Neuron (in vitro differentiated cells): Measurements from ENCODE around the gene EML3.
"Not testable (repeated sequence)": the region's sequence is repeated elsewhere in the genome, so short reads cannot be mapped to it uniquely, and the experiment has no call there.

Source experiments
- H2AFZ ChIP-seq: one replicate; pipeline ENCODE4 v1.6.1; 2013; ENCODE audit warnings: low read depth, mild to moderate bottlenecking, inconsistent platforms, low read length, moderate library complexity
- H3K27me3 ChIP-seq: one replicate; pipeline ENCODE4 v1.6.1; 2013; ENCODE audit warnings: low read length; ENCODE audit not compliant: insufficient read depth
- H3K36me3 ChIP-seq: one replicate; pipeline ENCODE4 v1.6.1; 2013; ENCODE audit warnings: low read length; ENCODE audit not compliant: insufficient read depth
- H3K4me1 ChIP-seq: one replicate; pipeline ENCODE4 v1.6.1; 2013; ENCODE audit warnings: low read length; ENCODE audit not compliant: insufficient read depth
- H3K4me3 ChIP-seq: 2 replicates; pipeline ENCODE4 v1.5.1; 2013; ENCODE audit warnings: mild to moderate bottlenecking, low read length, moderate library complexity
- H3K9me3 ChIP-seq: one replicate; pipeline ENCODE4 v1.6.1; 2013; ENCODE audit warnings: low read length

EML3 gene

DNA sequence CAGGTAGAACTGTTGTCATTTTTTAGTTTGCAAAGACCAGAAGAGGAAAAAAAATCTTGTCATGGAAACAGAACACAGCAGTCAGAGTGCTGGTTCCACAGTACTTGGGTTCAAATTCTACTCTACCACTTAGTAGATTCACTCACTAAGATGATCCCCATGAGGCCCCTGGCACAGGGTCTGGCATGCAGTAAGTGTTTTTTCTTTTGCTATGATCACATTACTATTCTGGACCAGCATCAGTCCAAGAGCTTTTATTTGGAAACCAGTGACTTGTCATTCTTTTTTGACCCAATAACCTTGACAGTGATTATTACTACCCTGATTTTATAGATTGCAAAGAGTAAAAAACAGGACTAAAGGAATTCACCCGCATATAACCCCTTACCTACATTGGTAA lies 43.0 kb downstream of the EML3 start:
- peaks cover 17% of the 10 kb centered on the region for H3K4me1 ChIP-seq
- H3K36me3 ChIP-seq: peaks cover 63% of the 10 kb centered on the region
- H3K27me3 ChIP-seq: no peaks in the 10 kb centered on the region
- no peak overlapping the region for H2AFZ ChIP-seq
- no peak overlapping the region for H3K4me3 ChIP-seq
- H3K9me3 ChIP-seq: no peaks in the 10 kb centered on the region

DNA sequence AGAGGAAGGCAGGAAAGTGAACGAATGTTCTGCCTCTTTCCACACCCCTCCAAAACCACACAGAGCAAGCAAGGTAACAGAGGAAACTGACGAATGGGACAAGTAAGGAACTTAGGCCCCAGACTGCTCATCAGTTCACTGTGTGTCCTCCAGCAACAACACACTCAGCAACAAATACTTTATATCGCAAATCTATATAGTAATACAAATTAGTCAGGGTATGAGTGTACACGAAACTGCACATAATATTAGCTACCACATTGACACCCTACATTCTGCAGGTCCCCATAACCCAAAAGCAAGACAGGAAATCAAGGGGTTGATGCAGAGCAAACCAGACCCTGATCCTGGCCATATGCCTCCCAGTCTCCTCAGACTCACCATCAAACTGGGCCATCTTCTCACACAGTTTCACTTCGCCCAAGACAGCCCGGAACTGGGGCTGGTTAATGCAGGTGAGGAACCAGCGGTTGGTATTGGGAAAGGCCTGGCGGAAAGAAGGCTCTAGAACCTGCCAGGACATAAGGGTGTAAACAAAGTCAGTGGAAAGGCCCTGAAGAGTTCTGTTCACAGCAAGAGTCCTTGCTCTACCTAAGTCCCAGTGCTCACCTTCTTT lies 45.4 kb downstream of the EML3 start:
- Histone ChIP-seq H3K4me1 (peaks cover 5% of the 10 kb centered on the region), H3K9me3 (no peaks in the 10 kb centered on the region), H3K4me3 (no peak overlapping the region), H3K27me3 (no peaks in the 10 kb centered on the region), H3K36me3 (peaks cover 79% of the 10 kb centered on the region), H2AFZ (no peak overlapping the region)

DNA sequence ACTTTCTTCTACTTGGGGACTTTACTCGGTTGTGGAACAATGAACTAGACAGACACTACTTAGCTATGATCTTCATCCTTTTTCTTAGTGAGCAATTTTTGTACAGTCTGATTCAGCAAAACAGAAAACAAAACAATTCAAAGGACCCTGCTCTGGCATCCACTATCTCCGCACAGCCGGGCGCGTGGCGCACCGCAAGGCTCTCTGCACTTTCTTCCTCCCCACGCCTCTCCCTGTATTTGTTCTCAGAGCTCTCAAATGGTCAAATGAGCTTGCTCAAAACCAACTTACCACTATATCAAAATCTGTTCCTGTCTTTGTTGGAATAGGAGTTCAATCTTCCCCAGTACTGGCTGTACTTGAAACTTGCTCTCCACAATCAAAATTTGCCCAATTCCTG lies 46.3 kb downstream of the EML3 start:
- Histone ChIP-seq H3K4me3 (no peak overlapping the region), H3K9me3 (no peaks in the 10 kb centered on the region), H3K4me1 (no peaks in the 10 kb centered on the region), H3K27me3 (no peaks in the 10 kb centered on the region), H3K36me3 (peaks cover 78% of the 10 kb centered on the region), H2AFZ (no peak overlapping the region)

DNA sequence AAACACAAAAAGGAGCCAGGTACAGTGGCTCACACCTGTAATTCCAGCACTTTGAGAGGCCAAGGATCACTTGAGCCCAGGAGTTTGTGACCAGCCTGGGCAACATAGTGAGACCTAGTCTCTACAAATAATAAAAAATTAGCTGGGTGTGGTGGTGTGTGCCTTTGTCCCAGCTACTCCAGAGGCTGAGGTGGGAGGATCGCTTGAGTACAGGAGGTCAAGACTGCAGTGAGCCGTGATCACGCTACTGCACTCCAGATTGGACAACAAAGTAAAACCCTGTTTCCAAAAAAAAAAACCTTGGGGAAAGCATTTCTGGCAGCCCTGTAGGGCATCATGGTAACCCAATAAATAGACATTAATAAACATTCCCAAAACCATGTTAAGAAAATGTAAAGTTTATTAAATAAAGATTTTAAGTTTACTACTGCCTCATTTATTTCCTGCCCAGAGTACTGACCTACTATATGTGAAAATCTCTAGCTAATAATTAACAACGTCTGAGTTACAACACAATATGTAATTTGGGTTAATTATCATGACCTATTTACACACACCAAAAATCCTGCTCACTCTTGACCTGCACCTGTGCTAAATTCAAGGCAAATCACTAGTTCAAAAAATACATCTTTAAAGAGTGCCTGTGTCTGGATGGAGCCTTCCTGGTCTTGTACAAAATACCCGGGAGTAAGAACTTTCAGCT lies 47.3 kb downstream of the EML3 start:
- Histone ChIP-seq H2AFZ (no peak overlapping the region), H3K27me3 (no peaks in the 10 kb centered on the region), H3K36me3 (peaks cover 76% of the 10 kb centered on the region)

GRCh38 chr11:62561677-62562230 lies 50.8 kb downstream of the EML3 start:
- not testable (repeated sequence) for H3K27me3 ChIP-seq, H3K4me1 ChIP-seq, H3K9me3 ChIP-seq, H2AFZ ChIP-seq, H3K4me3 ChIP-seq
- H3K36me3 ChIP-seq: peaks cover 81% of the 10 kb centered on the region

More for the DNA sequence above, 47.3 kb downstream of the EML3 start:
- Histone ChIP-seq H3K4me3 (no peak overlapping the region), H3K4me1 (no peaks in the 10 kb centered on the region), H3K9me3 (no peaks in the 10 kb centered on the region)

GRCh38 chr11:62560566-62561103 lies 51.9 kb downstream of the EML3 start:
- H3K9me3 ChIP-seq: no peaks in the 10 kb centered on the region
- H2AFZ ChIP-seq: no peak overlapping the region
- peaks cover 14% of the 10 kb centered on the region for H3K4me1 ChIP-seq
- H3K27me3 ChIP-seq: no peaks in the 10 kb centered on the region
- peaks cover 70% of the 10 kb centered on the region for H3K36me3 ChIP-seq
- H3K4me3 ChIP-seq: no peak overlapping the region

- H3K36me3 ChIP-seq: peaks cover 62% of the 10 kb centered on the region
- peaks cover 18% of the 10 kb centered on the region for H3K4me1 ChIP-seq
- H3K4me3 ChIP-seq, H3K27me3 ChIP-seq, H2AFZ ChIP-seq, H3K9me3 ChIP-seq: not testable (repeated sequence)
Observed at GRCh38 chr11:62559626-62560025, 52.9 kb downstream of the EML3 start.

DNA sequence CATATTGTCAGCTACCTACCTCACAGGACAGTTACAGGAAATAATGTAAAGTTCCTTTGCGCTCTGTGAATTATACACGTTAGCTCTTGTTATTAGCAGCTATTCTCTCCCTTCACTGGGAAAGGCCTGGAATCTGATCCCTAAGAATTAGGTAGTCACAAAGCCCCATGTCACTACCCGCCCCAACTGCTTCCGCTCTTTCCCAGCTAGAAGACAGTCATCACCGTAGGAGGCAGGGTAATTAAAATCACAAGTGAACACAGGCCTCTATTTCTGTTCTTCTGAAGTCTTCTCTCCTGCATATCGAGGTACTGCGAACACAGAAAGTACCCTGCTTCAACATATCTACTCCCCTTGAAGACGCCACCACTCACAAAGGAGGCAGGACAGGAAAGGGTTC lies 53.4 kb downstream of the EML3 start:
- no peaks in the 10 kb centered on the region for H3K27me3 ChIP-seq
- no peak overlapping the region for H3K4me3 ChIP-seq
- peaks cover 20% of the 10 kb centered on the region for H3K4me1 ChIP-seq
- H3K36me3 ChIP-seq: peaks cover 62% of the 10 kb centered on the region
- no peaks in the 10 kb centered on the region for H3K9me3 ChIP-seq
- no peak overlapping the region for H2AFZ ChIP-seq

DNA sequence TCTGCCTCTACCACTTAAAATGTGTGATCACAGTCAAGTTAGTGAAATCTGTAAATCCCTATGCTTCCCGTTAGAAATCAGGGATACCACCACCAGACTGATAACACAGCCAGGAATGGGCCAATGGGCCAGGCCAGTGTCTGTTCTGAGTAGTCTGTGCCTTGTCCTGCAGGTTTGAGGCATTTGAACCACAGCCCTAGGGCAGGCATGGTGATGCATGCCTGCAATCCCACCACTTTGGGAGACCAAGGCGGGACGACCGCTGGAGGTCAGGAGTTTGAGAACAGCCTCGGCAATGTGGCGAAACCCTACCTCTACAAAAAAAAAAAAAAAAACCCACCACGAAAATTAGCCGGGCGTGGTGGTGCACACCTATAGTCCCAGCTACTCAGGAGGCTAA lies 53.9 kb downstream of the EML3 start:
- H3K4me1 ChIP-seq: peaks cover 25% of the 10 kb centered on the region
- H2AFZ ChIP-seq: no peak overlapping the region

DNA sequence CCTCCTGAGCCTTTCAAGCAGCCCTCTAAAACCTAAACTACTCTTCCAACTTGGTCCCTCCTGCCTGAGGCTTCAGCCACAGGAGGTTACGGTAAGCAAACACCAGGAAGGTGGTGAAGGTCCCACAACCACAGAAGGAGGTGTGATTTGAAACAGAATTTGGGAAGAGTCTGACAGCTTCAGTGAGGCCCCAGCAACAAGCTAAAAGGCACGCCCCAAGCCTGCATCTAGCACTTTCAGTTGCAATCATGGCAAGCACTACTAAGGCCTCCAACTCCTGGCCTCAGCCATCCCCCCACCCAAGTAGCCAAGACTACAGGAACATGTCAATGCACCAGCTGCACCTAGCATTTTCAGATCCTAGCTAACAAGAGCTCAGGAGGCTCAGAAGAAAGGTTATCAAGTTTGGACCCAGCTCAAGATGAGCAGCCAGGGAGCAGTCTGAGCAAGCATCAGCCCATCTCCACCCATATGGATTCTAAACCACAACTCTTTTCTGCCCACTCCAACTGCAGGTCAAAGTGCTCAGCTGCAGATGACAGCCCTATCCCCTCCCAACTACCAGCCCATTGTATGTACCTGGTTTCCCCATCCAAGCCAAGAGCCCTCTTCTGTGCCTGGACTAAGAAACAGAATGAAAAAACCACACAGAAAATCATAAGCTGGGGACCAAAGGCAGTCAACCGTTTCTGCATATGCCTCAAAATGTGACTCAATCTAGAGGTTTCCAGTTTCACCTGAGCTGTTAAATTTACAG lies 55.5 kb downstream of the EML3 start:
- H3K9me3 ChIP-seq: no peaks in the 10 kb centered on the region

More for the DNA sequence above, 53.9 kb downstream of the EML3 start:
- Histone ChIP-seq H3K4me3 (no peak overlapping the region), H3K36me3 (peaks cover 59% of the 10 kb centered on the region), H3K9me3 (no peaks in the 10 kb centered on the region), H3K27me3 (no peaks in the 10 kb centered on the region)

GRCh38 chr11:62556108-62556874 lies 56.3 kb downstream of the EML3 start:
- Histone ChIP-seq H2AFZ (no peak overlapping the region), H3K4me3 (no peak overlapping the region), H3K9me3 (no peaks in the 10 kb centered on the region), H3K4me1 (peaks cover 47% of the 10 kb centered on the region), H3K36me3 (peaks cover 38% of the 10 kb centered on the region), H3K27me3 (no peaks in the 10 kb centered on the region)

More for the DNA sequence above, 55.5 kb downstream of the EML3 start:
- Histone ChIP-seq H3K27me3 (no peaks in the 10 kb centered on the region), H2AFZ (no peak overlapping the region), H3K4me1 (peaks cover 40% of the 10 kb centered on the region), H3K36me3 (peaks cover 45% of the 10 kb centered on the region), H3K4me3 (no peak overlapping the region)

- Histone ChIP-seq H3K4me3 (no peak overlapping the region), H3K36me3 (peaks cover 33% of the 10 kb centered on the region), H3K4me1 (peaks cover 47% of the 10 kb centered on the region), H3K27me3 (no peaks in the 10 kb centered on the region), H2AFZ (no peak overlapping the region), H3K9me3 (no peaks in the 10 kb centered on the region)
Observed at GRCh38 chr11:62555464-62556107, 57.0 kb downstream of the EML3 start.
